HG03175 (cell line): ENCODE measurements around the gene ETDB.
"Not testable (repeated sequence)": the region's sequence is repeated elsewhere in the genome, so short reads cannot be mapped to it uniquely, and the experiment has no call there.

Experiments
- ATAC-seq: cut with Tn5 transposase; IDR thresholded peaks from one replicate; pipeline ENCODE4 v1.9.1; 2021; ENCODE audit warnings: mild to moderate bottlenecking, moderate library complexity; ENCODE audit not compliant: unreplicated experiment

ETDB gene

GRCh38 chrX:135120056-135120576, at the start of gene ETDB:
TSS of gene ETDB (minus strand) at chrX:135120526. CDS start at chrX:135119261, 1,265 bp downstream.
- ATAC-seq, result not testable (repeated sequence)

DNA sequence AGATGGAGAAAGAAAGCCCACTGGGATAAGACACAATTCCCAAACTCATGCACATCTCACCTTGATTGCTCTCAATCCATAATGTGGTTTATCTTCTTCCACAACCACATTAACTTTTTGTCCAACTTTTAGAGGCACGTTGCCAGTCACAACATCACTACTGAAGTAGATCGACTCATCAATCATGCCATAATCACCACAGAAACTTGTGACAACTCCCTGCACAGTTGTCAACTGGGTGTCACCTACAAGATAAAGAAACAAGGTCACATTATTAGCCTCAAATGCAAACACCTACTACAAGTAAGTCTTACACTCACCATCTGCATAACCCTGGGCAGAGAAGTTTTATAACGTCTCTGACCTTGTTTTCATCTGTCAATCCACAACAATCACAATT, 49.2 kb upstream of the ETDB start:
- ATAC-seq, result not testable (repeated sequence)

GRCh38 chrX:135168486-135168885, 48.2 kb upstream of the ETDB start:
- ATAC-seq, result no peak

- ATAC-seq, result not testable (repeated sequence)
Measured at GRCh38 chrX:135154688-135155087, 34.4 kb upstream of the ETDB start.

DNA sequence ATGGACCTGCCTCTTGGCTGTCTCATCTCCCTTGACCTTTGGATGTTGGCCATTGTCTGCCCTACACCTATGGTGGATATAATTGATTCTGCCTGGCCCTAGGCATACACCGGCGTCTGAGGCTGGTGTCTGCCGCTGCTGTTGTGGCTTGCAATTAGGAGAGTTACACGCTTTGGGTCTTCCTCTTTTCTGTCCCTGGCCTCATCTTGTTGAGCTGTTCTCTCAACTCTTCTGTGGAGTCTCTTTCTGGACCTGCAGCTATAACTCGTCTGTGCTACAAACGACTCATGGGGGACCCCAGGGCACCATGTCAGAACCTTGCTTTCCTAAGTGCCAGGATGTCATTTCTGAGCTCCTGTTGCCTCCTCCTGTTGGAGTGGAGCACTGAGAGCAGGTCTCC, 5.8 kb upstream of the ETDB start:
- not testable (repeated sequence) for ATAC-seq

- ATAC-seq, result not testable (repeated sequence)
Measured at GRCh38 chrX:135116064-135116463, 4.3 kb downstream of the ETDB start.

- peak; percentile 93 for ATAC-seq
Measured at GRCh38 chrX:135114392-135114791, 5.9 kb downstream of the ETDB start.

GRCh38 chrX:135112743-135113142, 7.6 kb downstream of the ETDB start:
- no peak for ATAC-seq

- ATAC-seq, result peak; percentile 44
Measured at GRCh38 chrX:135112096-135112729, 8.1 kb downstream of the ETDB start.

GRCh38 chrX:135109554-135109953, 10.8 kb downstream of the ETDB start:
- no peak for ATAC-seq

- ATAC-seq, result no peak
Measured at GRCh38 chrX:135099493-135099783, 20.9 kb downstream of the ETDB start.

- not testable (repeated sequence) for ATAC-seq
Measured at GRCh38 chrX:135097196-135097744, 23.1 kb downstream of the ETDB start.

GRCh38 chrX:135095715-135096114, 24.6 kb downstream of the ETDB start:
- no peak for ATAC-seq

DNA sequence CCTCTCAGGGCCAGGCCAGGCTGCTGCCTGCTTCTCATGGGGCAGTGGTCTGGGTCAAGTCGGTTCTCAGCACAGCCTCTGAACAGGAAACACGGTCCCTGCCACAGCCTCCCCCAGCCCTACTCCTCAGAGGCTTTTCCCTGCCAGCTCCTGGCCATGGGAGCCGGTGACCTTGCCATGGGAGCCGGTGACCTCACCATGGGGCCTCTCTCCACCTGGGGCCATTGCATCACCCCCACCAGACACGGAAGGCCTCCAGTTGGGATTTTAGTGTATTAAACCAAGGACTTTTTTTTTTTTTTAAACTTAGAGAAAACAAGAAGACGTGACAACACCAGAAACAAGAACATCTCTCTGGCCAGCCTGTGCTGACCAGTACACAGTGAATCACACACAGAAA, 25.6 kb downstream of the ETDB start:
- ATAC-seq, result no peak

DNA sequence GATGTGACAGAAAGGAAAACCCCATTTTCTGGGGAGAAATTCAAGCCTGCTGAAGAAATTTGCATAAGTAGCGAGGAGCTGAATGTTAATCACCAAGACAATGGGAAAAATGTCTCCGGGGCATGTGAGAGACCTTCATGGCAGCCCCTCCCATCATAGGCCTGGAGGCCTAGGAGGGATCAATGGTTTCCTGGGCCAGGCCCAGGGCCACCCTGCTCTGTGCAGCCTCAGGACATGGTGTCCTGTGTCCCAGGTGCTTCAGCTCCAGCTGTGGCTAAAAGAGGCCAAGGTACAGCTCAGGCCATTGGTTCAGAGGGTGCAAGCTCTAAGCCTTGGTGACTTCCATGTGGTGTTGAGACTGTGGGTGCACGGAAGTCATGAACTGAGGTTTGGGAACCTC, 31.2 kb downstream of the ETDB start:
- no peak for ATAC-seq

- ATAC-seq, result no peak
Measured at GRCh38 chrX:135087867-135088266, 32.5 kb downstream of the ETDB start.

- ATAC-seq, result peak; percentile 93
Measured at GRCh38 chrX:135086197-135086854, 34.0 kb downstream of the ETDB start.

DNA sequence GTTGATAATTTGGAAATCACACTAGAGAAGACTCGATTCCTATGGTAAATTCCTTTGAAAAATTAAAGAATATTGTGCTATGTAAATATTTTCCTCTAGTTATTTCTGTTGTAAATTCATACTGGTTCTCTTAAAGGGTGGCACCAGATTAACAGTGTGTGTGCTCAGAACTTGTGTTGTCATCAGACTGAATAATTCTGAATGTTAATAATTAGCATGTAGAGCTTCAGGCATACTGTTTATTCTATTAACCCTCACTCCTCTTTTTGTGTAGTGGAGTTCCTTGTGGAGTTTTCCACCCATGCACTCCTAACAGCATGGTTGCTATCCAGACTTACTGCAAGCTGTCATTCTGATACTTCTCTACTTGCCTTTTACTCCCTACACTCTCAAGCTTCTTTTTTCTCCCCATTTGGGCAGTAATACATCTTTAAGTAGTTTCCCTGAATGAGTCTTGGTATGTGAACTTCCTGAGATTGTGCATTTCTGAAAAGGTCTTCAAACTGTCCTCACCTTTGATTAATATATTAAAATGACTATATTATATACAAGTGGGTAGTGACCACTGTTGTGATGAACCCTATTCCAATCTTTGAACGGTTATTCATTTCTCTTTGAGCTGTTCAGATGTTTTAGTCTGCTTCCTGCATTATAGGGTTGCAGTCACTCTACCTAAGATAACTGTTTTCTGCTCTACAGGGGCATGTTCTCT, 38.5 kb downstream of the ETDB start:
- ATAC-seq, result no peak
